GM21737 (cell line): ENCODE results near the gene BMPR1A.
"Not testable (repeated sequence)": the region's sequence is repeated elsewhere in the genome, so short reads cannot be mapped to it uniquely, and the experiment has no call there.

ENCODE experiments used
- ATAC-seq: cut with Tn5 transposase; IDR thresholded peaks from one replicate; pipeline ENCODE4 v1.9.1; 2021; ENCODE audit warnings: mild to moderate bottlenecking, moderate library complexity; ENCODE audit not compliant: unreplicated experiment

BMPR1A gene

GRCh38 chr10:86936661-86937501, 180.5 kb downstream of the BMPR1A start:
- no peak for ATAC-seq

- no peak for ATAC-seq
These were observed 181.2 kb downstream of the BMPR1A start for GRCh38 chr10:86937502-86938154.

GRCh38 chr10:86938260-86938659, 181.8 kb downstream of the BMPR1A start:
- ATAC-seq: no peak

GRCh38 chr10:86940076-86940475, 183.7 kb downstream of the BMPR1A start:
- ATAC-seq: not testable (repeated sequence)

GRCh38 chr10:86940677-86941076, 184.3 kb downstream of the BMPR1A start:
- ATAC-seq: no peak

DNA sequence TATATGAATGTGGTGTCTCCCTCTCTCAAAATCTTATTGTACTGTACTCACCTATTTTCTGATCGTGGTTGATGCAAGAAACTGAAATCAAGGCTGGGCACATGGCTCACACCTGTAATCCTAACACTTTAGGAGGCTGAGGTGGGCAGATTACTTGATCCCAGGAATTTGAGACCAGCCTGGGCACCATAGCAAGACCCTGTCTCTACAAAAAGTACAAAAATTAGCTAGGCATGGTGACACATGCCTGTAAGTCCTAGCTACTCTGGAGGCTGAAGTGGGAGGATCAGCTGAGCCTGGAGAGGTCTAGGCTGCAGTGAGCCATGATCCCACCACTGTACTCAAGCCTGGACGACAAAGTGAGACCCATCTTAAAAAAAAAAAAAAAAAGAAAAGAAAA, 185.0 kb downstream of the BMPR1A start:
- ATAC-seq: no peak

DNA sequence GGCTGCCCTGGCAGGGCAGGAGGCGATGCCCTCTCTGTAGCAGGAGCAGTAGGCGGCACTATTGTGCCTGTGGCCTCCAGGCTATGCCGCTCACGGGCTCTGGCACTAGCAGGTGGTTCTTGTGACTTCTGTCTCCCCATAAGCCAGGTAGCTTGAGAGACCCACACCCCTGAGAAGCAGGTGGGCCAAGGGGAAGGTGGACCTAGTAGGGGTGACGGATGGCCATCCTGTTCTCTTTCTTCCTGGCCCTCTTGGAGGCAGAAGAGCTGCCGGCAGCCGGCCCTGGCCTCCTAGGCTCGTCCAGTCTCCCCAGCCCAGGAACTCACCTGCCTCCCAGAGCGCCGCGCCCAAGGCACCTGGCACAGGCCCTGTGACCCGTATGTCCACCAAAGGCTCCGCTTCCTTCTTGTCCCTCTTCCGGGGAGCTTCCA, 185.6 kb downstream of the BMPR1A start:
- ATAC-seq: no peak

DNA sequence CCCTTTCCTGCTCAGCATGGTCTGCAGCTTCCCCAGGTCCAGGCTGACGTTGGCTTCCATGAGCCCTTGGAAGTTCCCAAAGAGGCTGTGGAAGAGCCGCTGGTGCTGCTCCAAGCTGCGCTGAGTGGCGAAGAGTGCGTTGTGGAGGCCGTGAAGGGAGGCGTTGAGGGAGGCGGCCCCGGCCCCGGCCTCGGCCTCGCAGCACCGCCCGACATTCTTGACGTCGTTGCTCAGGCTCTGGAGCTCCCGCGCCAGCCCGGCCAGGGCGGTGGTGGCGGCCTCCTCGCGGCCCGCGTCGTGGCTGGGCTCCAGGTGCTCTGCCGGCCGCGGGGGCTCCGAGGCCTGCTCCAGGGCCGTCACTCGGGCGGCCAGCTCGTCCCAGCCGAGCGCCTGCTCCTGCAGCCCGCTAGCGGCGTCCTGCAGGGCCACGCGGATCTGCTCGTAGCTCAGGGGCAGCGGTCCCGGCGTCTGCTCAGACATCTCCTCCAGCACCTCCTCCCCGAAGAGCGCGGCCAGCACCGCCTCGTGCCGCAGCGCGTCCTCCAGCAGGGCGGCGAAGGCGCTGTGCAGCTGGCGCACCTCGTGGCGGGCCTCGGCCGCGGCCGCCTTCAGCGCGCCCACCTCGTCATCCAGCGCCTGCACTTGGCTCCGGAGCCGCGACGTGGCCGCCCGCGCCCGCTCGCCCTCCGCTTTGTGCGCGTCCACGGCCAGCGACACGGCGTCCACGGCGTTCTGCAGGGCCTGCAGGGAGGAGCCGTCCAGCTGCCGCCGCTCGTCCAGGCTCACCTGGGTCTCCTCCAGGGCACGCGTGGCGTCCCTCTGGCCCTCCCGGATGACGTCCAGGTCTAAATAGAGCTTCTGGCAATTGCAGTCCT, 186.3 kb downstream of the BMPR1A start:
- no peak for ATAC-seq

- ATAC-seq: no peak
These were observed 187.1 kb downstream of the BMPR1A start for GRCh38 chr10:86943316-86944030.

- ATAC-seq: no peak
These were observed 187.6 kb downstream of the BMPR1A start for GRCh38 chr10:86944031-86944419.

- no peak for ATAC-seq
These were observed 188.1 kb downstream of the BMPR1A start for GRCh38 chr10:86944471-86944870.

GRCh38 chr10:86944907-86945306, 188.5 kb downstream of the BMPR1A start:
- no peak for ATAC-seq

DNA sequence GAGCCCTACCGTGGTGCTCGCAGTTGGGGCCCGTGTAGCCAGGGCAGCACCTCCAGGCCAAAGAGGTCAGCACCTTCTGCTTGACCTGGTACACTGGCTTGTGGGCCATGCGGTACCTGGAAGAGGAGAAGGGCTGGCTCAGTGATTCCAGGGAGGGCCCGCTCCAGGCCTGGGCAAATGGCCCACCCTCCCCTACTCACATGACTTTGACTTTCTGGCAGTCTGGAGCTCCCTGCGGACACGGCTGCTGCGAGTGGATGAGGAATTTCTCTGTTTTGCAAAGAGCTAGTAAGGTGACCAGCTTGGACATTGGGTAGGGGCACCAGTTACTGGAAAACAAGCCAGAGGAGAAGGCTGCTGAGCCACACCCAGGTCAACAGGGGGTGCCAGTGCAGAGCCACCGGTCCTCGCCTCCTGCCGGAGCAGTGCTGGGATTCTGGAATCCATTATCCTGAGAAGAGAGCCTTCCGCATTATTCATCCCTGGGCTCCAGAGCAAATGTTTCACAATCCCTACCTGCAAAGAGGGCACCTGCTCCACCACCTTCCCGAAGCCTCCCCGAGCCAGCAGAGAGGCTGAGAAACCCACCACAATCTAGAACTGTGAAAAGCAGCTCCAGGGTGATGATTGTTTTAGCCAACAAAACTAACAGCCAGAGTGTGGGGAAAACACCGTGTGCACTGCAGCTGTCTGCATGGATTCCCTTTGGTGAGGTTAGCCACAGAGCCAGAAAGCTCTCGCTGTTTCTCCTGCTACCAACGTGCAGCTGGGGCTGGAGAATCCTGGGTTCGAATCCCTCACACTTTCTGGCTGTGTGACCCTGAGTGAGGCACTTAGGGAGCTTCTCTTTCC, 189.2 kb downstream of the BMPR1A start:
- no peak for ATAC-seq

DNA sequence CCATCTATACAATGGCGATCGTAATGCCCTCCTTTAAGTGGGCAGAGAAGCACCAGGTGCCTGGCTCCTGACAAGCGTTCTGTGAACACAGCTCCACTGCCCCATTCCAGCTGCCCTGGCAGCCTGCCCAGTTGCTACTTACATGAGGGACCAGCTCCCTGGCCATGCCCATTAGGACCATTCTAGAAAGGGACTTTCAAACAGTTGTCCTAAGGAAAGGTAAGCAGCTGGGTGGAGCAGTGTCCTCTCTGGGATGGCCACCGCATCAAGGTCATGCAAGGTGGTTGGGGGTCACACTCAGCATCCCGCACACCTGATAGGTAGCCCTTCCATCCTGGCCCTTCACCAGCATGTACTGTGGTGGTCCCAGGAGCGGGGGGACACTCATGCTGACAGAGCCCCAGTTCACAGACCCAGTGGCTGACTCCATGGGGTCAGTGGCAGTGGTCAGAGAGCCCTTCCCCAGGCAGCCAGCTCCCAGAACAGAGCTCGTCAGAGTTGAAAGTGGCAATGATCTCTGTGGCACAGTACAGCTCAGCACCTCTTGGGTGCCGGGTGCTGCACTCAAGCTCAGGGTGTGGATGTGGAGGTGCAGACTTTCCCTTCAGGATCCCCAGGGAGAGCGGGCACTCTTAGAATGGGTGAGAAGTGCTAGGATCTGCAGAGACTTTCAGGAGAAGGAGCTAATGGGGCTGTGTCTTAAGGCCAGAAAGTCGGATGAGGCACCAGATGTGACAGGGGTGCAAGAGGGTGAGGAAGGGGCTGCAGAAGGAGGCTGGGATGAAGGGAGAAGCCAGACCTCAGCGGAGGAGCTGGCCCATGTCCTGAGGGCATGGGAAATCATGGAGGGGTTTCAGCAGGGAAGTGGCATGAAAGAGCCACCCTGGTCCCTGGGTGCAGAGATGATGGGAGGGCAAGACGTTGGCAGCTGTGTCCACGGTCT, 190.1 kb downstream of the BMPR1A start:
- no peak for ATAC-seq

GRCh38 chr10:86947806-86948205, 191.4 kb downstream of the BMPR1A start:
- ATAC-seq: not testable (repeated sequence)

DNA sequence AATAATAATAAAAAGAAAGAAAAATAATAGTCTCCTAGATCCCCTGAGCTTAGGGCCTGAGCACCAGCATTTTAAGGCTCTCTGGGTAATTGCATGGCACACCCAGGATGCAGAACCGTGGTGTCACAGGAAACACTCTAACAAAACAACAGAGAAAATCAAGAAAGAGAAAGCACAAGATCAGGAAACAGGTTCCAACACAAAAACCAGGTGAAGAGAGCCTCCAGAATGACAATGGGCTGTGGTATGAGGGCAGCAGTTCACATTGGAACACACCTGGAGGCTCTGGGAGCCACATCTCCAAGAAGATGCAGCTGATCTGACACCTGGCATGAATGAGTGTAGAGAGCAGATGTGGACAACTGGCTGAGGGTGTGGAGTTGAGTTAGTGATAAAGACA, 193.9 kb downstream of the BMPR1A start:
- ATAC-seq: no peak

- no peak for ATAC-seq
These were observed 194.9 kb downstream of the BMPR1A start for GRCh38 chr10:86951184-86951761.

- no peak for ATAC-seq
These were observed 195.7 kb downstream of the BMPR1A start for GRCh38 chr10:86952106-86952505.
